ENCODE data around the gene PDE4D.

The PDE4D gene

DNA sequence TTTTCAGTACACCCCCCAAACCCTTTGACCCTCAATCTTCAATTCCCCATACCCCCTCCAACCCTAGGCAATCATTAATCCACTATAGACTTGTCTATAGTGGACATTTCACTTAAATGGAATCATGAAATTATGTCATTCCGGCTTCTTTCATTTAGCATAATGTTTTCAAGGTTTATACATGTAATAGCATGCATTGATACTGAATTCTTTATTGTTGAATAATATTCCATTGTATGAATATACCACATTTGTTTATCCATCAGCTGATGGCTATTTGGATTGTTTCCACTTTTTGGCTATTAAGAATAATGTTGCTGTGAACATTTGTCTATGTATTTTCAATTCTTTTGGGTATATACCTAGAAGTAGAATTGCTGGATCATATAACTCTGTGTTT lies 238.8 kb downstream of the PDE4D start:
- FAIRE-seq (peak; percentile 83), DNase-seq (ENCODE audit: insufficient read length, low spot score) (no peak)
- TF ChIP-seq CTCF (IDR thresholded peaks at IDR 0.05; ENCODE audit: insufficient read depth, missing control alignments), result no peak

- FAIRE-seq (no peak), DNase-seq (ENCODE audit: insufficient read length, low spot score) (no peak)
- TF ChIP-seq CTCF (IDR thresholded peaks at IDR 0.05; ENCODE audit: insufficient read depth, missing control alignments), result no peak
Measured at GRCh38 chr5:59652449-59652848, 241.1 kb downstream of the PDE4D start.

DNA sequence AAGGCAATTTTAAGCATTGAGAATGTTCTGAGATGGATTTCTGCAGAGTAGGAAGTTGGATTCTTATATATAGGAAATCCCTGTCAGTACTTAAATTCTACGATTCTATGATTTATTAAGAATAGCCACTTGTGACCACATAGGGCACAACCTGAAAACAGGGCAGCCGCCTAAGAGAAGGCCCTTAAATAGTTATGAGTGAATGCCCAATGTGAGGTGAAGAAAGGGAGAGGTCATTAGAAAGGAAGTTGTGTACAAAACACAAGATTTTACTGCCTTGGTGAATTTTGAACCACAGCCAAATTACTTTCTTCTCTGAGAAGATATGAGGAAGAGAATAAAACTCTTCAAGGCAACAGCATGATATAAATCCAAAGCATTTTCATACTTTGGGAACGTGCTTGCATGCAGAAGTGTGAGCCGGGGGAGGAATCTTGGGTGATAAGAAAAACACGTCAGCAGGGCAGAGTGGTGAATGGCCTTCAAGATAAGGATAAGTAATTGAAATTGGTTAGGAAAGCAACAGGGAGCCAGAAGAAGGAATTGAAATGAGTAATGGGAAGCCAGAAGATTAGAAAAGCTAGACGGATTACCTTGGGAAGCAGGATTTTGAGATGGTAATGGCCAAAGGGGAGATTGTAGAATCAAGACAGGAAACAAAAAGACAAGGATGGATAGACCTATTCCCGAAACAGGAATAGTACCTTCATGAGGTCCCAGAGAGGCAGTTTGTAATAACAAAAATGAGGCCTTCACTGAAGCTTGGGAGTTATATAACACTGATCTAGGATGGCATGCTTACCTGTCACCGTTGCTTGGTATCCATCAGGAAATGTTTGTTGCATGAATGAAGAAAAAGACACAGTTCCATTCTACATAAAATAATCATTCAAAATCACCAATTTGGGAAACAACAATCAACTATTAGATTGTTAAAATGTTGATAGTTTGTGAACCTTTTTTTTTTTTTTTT lies 244.3 kb downstream of the PDE4D start:
- DNase-seq (ENCODE audit: insufficient read length, low spot score) (no peak), FAIRE-seq (no peak)
- no peak for TF ChIP-seq CTCF (IDR thresholded peaks at IDR 0.05; ENCODE audit: insufficient read depth, missing control alignments)

- TF ChIP-seq CTCF (IDR thresholded peaks at IDR 0.05; ENCODE audit: insufficient read depth, missing control alignments), result no peak
- FAIRE-seq (no peak), DNase-seq (ENCODE audit: insufficient read length, low spot score) (no peak)
Measured at GRCh38 chr5:59648038-59648831, 245.3 kb downstream of the PDE4D start.

DNA sequence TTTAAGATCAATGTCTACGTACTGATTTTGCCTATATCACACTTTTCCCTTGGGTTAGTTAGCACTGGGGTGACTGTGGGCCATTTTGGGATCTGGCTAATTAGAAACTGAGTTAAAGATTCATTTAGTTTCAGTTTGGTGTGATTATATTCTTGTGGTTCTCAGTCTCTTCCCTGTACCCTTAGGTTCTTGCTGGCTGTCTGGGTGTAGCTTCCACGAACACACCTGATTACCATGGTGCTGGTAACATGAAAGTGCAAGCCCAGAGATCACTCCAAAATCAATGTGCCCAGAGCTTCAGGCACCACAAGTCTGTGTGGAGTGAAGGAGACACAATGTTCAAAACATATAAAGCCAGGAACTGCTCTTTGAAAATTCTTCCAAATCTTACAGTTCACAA lies 248.1 kb downstream of the PDE4D start:
- no peak for TF ChIP-seq CTCF (IDR thresholded peaks at IDR 0.05; ENCODE audit: insufficient read depth, missing control alignments)
- no peak for DNase-seq (ENCODE audit: insufficient read length, low spot score)
- FAIRE-seq, result no peak

DNA sequence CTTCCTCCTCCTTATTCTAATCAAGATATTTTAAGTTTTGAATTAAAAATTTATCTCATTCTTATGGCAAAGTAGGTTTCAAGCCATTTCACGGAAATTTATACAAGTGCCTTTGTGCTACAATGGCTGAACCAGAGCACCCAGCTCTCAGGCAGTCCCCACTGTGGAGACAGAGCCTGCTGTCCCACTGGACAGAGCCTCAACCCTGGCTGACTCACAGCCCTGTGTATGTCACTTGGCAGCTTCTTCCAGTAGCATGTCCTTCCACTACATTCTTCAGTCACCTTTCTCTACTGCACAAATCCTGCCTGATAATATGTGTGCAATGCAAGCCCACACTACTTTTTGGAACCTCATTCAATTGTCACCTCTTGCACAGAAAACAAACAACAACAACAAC lies 253.1 kb downstream of the PDE4D start:
- no peak for TF ChIP-seq CTCF (IDR thresholded peaks at IDR 0.05; ENCODE audit: insufficient read depth, missing control alignments)
- DNase-seq (ENCODE audit: insufficient read length, low spot score) (no peak), FAIRE-seq (no peak)
